ENCODE results near the gene SKOR1. TPM values are rescaled to one million over a fixed set of nuclear protein-coding genes. Genes with fewer than 3 reads are reported as not detected.

SKOR1 gene
- total RNA-seq, 6 experiments from 2014 or later = 0.05 to 0.13 (median 0.09) TPM; not detected in 1

GRCh38 chr15:67882487-67883233 lies 57.4 kb downstream of the SKOR1 start:
- DNase-seq = no peak
- Mint-ChIP-seq H3K27me3 (ENCODE audit: insufficient read depth) (peaks cover 8% of the 10 kb centered on the region; the same call in 1 of the 2 replicates), H3K4me3 (no peak overlapping the region), H3K9me3 (no peaks in the 10 kb centered on the region), H3K4me1 (ENCODE audit: low read depth) (peaks cover 29% of the 10 kb centered on the region), H3K27ac (no peak overlapping the region), H3K36me3 (ENCODE audit: low read depth) (no peaks in the 10 kb centered on the region)
- TF ChIP-seq CTCF (IDR thresholded peaks at IDR 0.05) = no peak

- Mint-ChIP-seq H3K4me1 (ENCODE audit: low read depth) (peaks cover 29% of the 10 kb centered on the region), H3K27me3 (ENCODE audit: insufficient read depth) (peaks cover 13% of the 10 kb centered on the region), H3K4me3 (no peak overlapping the region), H3K27ac (no peak overlapping the region), H3K9me3 (no peaks in the 10 kb centered on the region), H3K36me3 (ENCODE audit: low read depth) (no peaks in the 10 kb centered on the region)
- TF ChIP-seq CTCF (IDR thresholded peaks at IDR 0.05) = no peak
- DNase-seq = no peak
Observed at GRCh38 chr15:67883234-67883773, 58.0 kb downstream of the SKOR1 start.

DNA sequence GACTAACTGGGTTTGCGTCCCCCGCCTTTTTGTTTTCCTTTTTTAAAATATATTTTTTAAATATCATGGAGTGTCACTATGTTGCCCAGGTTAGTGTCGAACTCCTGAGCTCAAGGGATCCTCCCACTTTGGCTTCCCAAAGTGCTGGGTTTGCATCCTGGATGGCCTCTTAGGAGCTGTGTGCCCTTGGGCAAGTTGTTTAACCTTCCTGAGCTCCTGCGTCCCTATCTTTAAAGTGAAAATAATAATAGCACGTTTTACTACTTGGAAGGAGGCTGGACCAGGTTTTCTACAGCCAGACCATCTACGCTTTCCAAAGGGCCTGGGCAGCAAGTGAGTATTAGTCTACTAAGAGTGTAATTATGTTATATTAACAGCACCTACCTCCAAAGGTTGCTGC lies 58.7 kb downstream of the SKOR1 start:
- H3K4me1 Mint-ChIP-seq (ENCODE audit: low read depth) = peaks cover 29% of the 10 kb centered on the region
- H3K27me3 Mint-ChIP-seq (ENCODE audit: insufficient read depth) = peaks cover 16% of the 10 kb centered on the region
- H3K36me3 Mint-ChIP-seq (ENCODE audit: low read depth) = no peaks in the 10 kb centered on the region
- no peak for TF ChIP-seq CTCF (IDR thresholded peaks at IDR 0.05)
- H3K4me3 Mint-ChIP-seq = peak overlapping the region; percentile 85
- no peaks in the 10 kb centered on the region for H3K9me3 Mint-ChIP-seq
- H3K27ac Mint-ChIP-seq = no peak overlapping the region; the same call in 1 of the 2 replicates
- DNase-seq = no peak

Other genes starting within 250 kb of the SKOR1 start
- gene RNU6-1, start 14.5 kb downstream of the SKOR1 start, total RNA-seq (2021; fragmentation: NEBNext Ultra II Directional; extraction: Animal tissue kit (Norgen Biotek cat#: 25700)) = not detected
- gene PIAS1, start 228.8 kb downstream of the SKOR1 start, total RNA-seq (2021; fragmentation: NEBNext Ultra II Directional; extraction: Animal tissue kit (Norgen Biotek cat#: 25700)) = 10 to 100 TPM; 23.7 to 31.8 (median 27.6) TPM